NCI-H526 (cell line): ENCODE measurements around the gene DOHH.
"Not testable (repeated sequence)": the region's sequence is repeated elsewhere in the genome, so short reads cannot be mapped to it uniquely, and the experiment has no call there.

Experiments used
- DNase-seq, 2 experiments: peaks; one replicate each; lab custom pipeline; 2025; lab: John Stamatoyannopoulos, UW

DOHH gene

DNA sequence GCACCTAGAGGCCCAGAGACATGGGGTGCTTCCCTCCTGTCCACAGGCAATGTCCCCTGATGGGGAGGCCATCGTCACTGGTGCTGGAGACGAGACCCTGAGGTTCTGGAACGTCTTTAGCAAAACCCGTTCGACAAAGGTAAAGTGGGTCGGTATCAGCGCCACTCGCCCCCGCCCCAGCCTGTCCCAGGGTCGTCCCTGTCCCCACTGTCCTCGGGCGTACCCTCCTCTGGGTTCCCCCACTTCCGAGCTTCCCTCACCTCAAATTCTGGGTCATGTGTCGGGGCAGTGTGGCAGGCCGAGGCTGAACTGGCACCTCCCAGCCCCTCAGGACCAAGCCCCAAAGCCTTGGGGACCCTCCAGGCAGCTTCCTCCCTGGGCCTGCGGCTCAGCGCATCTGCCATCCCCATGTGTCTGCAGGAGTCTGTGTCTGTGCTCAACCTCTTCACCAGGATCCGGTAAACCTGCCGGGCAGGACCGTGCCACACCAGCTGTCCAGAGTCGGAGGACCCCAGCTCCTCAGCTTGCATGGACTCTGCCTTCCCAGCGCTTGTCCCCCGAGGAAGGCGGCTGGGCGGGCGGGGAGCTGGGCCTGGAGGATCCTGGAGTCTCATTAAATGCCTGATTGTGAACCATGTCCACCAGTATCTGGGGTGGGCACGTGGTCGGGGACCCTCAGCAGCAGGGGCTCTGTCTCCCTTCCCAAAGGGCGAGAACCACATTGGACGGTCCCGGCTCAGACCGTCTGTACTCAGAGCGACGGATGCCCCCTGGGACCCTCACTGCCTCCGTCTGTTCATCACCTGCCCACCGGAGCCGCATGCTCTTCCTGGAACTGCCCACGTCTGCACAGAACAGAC, 34.1 kb upstream of the DOHH start:
- DNase-seq, result no peak

DNA sequence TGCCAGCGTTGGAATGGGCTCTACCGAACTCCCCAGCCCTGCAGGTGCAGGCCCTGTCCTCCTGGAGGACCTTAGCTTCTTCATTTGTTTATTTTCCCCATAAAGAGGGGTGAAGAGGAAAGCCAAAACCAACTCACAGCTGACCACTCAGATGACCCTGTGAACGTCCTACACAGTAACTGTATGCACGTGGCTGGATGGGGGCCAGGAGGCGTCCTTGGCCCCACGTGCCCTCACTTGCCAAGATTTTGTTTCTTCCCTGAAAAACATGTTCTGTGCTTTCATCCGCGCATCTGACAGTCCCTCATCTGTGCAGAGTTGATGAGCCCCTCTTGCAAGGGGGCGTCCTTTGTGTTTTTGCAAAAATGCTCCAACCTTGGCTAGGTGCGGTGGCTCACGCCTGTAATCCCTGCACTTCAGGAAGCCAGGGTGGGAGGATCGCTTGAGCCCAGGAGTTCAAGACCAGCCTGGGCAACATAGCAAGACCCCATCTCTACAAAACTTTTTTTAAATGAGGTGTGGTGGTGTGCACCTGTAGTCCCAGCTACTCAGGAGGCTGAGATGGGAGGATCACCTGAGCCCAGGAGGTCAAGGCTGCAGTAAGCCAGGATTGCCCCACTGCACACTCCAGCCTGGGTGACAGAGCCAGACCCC, 33.2 kb upstream of the DOHH start:
- DNase-seq, result no peak

DNA sequence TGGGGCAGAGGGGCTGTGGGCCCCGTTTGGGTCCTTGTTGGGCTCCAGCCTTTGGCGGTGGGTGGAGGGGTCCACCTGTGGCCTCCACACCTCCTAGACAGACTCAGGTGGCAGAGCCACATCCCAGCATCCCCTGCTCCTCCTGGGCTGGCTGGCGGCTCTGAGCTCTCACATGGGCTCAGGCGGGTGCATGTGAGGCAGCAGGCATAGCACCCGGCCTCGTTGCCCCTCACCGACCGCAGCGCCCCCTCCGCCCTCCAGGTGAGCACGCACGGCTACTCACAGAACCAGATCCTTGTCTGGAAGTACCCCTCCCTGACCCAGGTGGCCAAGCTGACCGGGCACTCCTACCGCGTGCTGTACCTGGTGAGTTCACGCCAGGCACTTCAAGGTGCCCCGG, 32.6 kb upstream of the DOHH start:
- no peak for DNase-seq

DNA sequence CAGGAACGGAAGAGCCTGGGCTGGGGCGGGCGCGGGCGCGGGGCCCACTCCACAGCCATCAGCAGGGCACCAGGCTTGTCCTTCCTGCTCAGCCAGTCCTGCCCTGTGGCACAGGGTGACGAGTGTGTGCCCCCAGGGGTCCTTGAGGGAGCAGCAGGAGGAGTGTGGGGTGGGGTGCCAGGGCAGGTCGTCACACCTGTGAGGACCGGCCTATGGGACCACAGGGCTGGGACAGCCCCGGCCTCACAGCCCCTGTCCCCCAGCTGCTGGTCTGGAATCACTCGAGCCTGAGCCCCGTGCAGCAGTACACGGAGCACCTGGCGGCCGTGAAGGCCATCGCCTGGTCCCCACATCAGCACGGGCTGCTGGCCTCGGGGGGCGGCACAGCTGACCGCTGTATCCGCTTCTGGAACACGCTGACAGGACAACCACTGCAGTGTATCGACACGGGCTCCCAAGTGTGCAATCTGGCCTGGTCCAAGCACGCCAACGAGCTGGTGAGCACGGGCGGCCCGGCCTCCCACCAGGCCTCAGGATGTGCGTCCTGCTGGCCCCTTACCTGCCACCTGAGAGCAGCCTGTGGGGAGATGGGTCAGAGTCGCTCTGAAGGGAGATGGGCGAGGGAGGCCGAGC, 31.8 kb upstream of the DOHH start:
- no peak for DNase-seq

DNA sequence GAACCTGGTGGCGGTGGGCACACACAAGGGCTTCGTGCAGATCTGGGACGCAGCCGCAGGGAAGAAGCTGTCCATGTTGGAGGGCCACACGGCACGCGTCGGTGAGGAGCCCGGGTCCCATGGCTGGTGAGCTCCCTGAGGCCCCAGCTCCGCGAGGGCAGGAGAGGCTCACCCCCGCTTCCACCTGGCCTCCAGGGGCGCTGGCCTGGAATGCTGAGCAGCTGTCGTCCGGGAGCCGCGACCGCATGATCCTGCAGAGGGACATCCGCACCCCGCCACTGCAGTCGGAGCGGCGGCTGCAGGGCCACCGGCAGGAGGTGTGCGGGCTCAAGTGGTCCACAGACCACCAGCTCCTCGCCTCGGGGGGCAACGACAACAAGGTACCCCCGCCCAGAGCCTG, 31.2 kb upstream of the DOHH start:
- no peak for DNase-seq

DNA sequence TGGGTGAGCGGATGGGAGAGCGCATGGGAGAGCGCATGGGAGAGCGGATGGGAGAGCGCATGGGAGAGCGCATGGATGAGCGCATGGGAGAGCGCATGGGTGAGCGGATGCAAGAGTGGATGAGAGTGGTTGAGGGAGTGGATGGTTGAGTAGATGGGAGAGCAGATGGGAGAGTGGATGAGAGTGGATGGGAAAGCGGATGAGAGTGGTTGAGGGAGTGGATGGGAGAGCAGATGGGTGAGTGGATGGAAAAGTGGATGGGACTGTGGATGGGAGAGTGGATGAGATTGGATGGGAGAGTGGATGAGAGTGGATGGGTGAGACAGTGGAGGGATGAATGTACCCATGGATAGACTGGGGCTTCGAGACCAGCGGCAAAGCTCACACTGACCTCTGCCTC, 29.9 kb upstream of the DOHH start:
- DNase-seq, result no peak

DNA sequence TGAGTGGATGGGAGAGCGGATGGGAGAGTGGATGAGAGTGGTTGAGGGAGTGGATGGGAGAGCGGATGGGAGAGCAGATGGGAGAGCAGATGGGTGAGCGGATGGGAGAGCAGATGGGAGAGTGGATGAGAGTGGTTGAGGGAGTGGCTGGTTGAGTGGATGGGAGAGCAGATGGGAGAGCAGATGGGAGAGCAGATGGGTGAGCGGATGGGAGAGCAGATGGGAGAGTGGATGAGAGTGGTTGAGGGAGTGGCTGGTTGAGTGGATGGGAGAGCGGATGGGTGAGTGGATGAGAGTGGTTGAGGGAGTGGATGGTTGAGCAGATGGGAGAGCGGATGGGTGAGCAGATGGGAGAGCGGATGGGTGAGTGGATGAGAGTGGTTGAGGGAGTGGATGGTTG, 28.8 kb upstream of the DOHH start:
- not testable (repeated sequence) for DNase-seq

DNA sequence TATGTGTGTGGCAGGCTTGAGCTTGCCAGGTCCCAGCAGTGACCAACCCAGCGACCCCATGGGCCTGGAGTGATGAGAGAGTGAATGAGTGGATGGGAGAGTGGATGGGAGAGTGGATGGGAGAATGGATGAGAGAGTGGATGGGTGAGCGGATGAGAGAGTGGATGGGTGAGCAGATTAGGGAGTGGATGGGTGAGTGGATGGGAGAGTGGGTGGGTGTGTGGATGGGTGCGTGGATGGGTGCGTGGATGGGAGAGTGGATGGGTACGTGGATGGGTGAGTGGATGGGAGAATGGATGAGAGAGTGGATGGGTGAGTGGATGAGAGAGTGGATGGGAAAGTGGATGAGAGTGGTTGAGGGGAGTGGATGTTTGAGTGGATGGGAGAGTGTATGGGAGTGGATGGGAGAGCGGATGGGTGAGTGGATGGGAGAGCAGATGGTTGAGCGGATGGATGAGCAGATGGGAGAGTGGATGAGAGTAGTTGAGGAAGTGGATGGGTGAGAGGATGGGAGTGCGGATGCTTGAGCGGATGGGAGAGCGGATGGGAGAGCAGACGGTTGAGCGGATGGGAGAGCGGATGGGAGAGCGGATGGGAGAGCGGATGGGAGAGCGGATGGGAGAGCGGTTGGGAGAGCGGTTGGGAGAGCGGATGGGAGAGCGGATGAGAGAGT, 28.2 kb upstream of the DOHH start:
- DNase-seq, result no peak

DNA sequence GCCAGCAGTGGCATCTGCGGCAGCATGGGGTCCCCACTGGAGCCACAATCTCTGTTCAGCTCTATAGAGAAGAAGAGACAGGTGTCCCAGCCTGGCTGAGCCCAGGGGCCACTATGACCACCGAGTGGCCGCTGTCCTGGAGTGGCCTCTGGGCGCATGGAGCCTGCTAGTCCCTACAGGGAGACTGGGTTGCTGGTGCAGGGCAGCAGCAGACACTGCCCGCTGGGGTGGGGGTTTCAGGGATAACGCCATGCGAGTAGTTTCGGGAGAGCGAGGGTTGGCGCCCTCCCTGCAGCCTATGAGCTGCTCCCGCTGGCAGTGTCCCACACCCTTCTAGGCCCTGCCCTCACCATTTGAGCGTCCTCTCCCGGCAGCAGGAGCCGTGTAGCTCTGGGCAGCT, 27.6 kb upstream of the DOHH start:
- no peak for DNase-seq

DNA sequence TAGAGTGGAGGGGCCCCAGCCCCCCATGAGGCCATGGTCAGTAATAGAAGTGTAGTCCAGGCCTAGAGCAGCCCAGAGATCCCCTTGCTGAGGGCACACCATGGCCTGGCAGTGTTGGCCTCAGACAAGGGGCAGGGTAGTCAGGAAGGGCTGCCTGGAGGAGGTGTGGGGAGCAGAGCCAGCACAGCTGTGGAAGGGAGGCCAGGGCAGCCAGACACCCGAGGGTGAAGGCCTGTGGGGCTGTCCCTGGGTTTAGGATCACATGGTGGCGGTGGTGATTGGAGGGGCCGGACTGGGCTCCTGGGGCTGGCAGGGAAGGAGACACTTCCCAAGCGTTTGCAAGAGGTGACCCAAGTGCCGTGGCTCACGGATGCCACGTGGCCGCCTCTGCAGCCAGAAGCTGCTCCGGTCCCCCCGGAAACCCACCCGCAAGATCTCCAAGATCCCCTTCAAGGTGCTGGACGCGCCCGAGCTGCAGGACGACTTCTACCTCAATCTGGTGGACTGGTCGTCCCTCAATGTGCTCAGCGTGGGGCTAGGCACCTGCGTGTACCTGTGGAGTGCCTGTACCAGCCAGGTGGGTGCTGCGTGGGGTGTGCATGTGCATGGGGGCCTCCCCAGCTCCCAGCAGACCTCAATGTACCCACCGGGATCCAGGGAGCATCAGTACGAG, 26.9 kb upstream of the DOHH start:
- DNase-seq, result no peak

DNA sequence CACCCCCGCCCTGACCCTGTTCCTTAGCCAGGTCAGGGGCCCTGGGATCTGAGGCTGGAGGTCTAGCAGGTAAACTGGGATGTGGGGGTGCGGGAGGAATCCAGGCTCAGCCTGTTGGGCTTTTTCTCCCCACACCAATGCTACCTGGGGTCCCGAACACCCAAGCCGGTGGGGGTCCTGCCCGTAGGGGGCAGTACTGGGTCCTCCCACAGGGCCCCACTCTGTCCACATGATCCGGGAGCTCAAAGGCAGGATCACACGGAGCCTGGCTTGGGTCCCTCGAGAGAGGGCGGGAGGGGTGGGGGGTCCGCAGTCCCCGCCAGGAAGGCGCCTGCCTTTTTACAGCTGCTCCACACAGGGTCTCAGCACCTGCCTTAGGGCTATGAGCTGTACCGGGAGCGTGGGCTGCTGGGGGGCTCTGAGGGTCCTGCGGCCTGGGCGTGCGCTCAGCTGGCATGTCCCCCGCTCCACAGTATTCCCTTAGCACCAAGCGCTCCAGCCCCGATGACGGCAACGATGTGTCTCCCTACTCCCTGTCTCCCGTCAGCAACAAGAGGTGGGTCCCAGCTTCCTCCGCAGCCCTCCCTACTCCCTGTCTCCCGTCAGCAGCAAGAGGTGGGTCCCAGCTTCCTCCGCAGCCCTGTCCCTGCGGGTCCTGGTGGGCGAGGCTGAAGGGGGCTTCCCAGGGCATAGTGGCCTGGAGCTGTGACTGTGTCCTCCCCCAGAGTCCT, 26.2 kb upstream of the DOHH start:
- DNase-seq, result no peak

DNA sequence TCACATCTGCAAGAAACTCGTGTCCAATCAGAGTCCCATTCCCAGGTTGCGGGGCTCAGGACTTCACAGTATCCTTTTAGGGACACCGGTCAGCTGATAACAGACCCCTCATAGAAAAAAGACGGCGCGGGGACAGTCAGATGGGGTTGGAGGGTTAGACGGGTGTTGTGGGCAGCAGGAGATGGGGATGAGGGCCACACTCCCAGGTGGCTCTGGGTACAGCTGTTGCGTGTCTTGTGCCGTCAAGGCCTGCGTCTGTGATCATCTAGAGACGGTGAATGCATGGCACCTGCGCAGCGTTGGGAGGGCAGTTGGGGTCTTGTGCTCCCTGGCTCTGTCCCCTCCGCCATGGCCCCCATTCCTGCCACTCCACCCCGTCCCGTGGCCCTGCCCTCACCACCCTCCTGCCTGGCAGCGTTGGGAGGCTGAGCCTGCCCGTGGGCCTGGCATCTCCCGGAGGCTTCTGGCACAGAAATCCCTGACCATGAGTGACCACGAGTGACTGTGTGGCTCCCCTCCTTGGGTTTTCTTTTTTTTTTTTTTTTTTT, 24.5 kb upstream of the DOHH start:
- no peak for DNase-seq

DNA sequence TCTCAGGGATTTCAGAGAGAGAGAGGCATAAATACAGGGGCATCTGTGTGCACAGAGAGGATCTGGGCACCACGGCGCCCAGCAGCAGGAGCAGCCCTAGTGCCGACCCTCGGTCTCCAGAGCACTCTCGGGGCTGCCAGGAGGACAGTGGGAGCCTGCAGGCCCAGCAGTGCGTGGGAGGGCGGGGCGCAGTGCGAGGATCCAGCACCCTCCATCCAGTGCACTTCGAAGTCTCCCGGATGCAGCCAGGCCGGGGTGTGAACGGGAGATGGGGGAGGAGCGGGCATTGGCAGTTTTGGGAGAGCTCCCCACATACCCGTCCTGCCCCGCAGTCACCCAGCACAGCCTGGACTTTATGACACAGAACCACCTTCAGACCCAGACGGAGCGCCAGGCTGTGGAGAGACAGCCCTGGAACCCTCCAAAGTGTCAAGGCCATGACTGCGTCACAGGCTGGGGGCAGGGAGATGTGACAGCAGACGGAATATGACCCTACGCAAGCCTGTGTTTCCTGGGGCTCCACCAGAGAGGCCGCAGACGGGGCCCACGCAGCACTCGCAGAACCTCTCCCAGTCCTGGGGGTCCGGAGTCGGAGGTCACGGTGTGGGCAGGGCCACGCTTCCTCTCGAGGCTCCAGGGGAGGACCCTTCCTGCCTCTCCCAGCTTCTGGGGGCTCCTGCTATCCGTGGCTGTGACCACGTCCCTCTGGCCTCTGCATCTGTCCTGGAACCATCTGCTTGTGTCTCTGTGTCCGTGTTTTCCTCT, 23.8 kb upstream of the DOHH start:
- no peak for DNase-seq

DNA sequence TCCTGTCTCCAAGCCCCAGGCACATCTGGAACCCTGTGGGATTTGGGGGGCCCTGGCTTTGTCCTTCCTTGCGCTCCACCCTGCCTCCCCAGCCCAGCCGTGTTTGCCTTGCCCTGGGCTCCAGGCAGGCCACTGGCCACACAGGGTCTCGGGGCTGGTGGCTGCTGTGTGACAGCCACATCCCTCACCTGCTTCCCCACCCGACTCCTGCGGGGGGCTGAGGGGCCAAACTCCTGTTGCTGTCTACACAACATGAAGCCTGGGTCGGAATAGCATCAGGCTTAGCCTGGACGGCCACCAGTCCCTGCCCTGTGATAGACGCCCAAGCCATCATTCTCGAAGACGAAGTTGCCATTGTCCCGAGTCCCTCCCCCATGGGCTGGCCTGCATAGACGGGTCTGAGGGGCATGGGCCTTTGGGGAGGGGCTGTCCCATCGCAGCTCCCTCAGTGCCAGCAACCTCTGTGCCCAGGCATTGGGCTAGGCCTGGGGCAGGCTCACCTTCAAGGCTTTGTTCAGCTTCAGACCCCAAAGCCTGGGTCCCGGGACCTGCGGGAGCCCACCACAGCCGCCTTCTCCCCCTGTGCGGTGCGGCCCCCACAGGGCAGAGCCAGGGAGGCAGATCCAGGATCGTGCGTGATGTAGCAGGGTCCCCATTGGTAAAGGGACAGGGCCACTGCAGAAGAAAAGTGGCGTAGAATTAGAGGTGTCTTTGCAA, 23.0 kb upstream of the DOHH start:
- no peak for DNase-seq

DNA sequence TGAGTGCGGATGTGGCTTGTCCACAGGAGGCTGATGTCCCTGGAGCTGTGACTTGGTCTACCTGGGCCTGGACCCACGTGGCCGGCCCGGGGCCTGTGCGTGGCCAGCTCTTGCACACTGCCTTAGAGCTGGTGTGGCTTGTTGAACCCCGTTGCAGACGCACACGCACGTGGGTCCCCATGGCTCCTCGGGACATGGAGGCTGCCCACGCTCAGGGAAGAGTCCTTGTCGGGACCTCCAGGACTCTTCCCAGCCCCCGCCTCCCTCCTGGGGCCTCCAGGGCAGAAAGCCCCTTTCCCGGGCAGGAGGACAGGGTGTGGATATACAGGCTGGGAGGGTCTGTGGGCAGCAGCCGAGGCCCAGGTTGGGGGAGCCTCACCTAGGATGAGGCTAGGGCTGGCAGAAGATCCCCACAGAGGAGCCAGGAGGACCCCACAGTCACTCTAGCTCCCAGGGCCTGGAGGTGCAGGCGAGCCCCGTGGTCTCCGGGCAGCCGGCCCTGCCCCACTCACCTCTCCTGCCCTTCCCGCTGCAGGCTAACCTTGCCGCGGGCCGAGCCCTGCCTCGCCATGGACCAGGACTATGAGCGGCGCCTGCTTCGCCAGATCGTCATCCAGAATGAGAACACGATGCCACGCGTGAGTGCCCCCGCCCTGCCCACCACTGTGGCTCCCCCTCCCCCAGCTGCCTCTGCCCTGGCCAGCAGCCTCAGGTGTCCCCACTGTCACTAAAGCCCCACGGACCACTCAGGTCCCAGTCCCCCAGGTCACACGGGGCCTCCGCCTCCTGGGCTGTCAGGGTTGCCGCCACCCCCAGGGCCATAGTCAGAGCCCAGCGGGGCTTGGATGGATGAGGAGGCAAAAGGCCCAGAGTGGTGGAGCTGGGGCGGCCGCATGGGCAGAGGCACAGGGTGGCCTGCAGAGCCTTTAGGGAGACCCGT, 22.2 kb upstream of the DOHH start:
- no peak for DNase-seq

DNA sequence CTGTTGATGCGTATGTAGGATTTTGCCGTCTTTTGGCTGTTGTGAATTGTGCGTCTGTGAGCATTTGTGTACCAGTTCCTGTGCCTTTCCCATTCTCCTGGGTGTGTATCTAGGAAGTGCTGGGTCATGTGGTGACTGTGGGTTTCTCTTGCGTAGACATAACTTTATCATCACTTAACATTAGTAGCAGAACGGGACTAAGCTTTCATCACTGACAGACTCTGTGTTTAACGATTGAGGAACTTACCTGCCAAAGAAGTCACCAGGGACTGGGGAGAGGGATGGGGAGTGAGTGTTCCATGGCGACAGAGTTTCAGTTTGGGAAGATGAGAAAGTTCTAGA, 20.6 kb upstream of the DOHH start:
- no peak for DNase-seq

DNA sequence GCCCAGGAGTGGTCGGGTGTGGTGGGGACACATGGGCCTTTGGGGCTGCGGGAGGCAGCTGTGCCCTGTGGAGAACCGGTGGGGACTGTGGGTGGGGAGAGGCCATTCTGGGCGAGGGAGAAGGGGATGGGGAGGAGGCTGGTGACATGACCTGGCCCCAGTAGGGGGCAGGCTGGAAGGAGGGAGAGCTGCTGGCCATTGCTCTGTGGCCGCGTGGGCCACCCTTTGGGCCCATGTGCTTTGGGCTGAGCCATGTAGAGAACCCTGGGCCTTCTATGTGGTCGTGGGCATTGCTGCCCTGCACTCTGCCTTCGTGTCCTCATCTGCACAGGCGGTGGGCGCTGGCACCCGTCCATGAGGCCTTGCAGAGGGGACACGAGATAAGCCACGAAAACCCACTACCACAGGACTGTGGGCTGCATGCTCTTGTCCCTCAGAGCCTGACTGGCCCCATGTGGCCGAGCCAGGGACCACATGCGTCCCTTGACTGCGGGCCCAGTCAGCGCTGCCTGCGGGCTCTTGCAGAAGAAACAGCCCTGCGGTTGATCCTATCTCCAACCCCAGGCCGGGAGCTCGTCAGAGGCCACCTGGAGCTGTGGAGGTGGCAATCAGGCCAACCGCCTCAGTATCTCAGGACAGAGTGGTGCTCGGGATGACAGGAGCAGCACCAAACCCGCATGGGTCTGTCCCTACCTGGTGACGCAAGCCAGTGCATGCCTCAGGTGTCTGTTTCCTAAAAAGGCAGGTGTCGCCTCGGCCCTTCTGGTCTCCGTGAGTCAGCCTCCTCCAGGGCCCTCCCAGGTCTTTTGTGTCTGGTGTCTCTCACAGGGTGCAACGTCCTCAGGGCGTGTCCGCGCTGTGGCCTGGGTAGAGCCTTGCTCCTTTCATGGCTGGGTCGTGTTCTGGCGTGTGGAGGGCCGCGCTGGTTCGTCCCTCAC, 20.0 kb upstream of the DOHH start:
- DNase-seq, result no peak

DNA sequence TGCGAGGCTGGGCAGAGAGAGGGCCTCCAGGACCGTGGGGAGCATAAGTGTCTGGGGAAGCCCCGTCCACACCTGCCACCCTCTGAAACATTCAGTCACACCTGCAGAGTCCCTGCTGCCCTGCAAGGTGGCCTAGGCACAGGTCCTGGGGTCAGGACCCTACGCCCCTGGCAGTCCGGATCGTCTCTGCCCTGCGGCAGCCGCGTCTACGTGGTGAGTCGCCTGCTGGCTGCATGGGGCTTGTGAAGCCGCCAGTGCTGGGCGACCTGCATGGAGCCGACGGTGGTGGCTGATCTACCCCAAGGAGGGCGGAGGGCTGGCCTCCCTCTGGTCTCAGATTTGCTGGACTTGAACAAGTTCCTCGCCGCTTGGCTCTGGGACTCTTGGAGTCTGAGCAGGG, 18.7 kb upstream of the DOHH start:
- no peak for DNase-seq
